ENCODE measurements around the gene SLC25A6.
"Not testable (repeated sequence)": the region's sequence is repeated elsewhere in the genome, so short reads cannot be mapped to it uniquely, and the experiment has no call there.

Gene SLC25A6

GRCh38 chrX:1412551-1413161 is 20.7 kb upstream of the SLC25A6 start:
- DNase-seq, result no peak

- DNase-seq, result no peak
Observed at GRCh38 chrX:1411326-1411725, 19.4 kb upstream of the SLC25A6 start.

DNA sequence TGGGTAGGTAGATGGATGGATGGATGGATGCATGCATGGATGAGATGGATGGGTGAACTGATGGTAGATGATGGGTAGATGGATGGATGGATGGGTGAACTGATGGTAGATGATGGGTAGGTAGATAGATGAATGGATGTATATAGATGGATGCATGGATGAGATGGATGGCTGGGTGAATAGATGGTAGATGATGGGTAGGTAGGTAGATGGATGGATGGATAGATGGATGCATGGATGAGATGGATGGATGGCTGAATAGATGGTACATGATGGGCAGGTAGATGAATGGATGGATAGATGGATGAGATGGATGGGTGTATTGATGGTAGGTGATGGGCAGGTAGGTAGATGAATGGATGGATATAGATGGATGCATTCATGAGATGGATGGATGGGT is 15.1 kb upstream of the SLC25A6 start:
- no peak for DNase-seq

- DNase-seq, result not testable (repeated sequence)
Observed at GRCh38 chrX:1405769-1406168, 13.9 kb upstream of the SLC25A6 start.

DNA sequence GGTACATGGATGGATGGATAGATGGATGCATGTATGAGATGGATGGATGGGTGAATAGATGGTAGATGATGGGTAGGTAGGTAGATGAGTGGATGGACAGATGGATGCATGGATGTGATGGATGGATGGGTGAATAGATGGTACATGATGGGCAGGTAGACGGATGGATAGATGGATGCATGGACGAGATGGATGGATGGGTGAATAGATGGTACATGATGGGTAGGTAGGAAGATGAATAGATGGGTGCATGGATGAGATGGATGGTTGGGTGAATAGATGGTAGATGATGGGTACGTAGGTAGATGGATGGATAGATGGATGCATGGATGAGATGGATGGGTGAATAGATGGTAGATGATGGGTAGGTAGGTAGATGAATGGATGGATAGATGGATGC is 12.0 kb upstream of the SLC25A6 start:
- DNase-seq, result not testable (repeated sequence)

GRCh38 chrX:1403228-1403627 is 11.3 kb upstream of the SLC25A6 start:
- no peak for DNase-seq

GRCh38 chrX:1401611-1402430 is 9.9 kb upstream of the SLC25A6 start:
- DNase-seq, result no peak

- DNase-seq, result no peak
Observed at GRCh38 chrX:1400742-1401471, 9.0 kb upstream of the SLC25A6 start.

DNA sequence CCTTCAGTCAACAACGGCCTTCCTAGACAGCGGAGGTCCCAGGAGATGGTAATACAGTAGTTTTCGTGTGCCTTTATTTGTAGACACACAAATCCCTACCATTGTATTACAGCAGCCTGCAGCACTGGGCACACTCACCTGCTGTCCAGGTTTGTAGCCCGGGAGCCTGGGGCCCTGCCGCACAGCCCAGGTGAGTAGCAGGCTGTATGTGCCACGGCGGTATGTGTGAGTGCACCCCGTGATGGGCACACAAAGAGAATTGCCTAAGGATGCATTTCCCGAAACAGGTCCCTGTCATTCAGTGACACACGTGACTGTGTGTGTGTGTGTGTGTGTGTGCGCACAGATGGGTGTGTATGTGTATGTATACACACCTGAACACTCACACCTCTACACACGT is 8.1 kb upstream of the SLC25A6 start:
- DNase-seq, result no peak

DNA sequence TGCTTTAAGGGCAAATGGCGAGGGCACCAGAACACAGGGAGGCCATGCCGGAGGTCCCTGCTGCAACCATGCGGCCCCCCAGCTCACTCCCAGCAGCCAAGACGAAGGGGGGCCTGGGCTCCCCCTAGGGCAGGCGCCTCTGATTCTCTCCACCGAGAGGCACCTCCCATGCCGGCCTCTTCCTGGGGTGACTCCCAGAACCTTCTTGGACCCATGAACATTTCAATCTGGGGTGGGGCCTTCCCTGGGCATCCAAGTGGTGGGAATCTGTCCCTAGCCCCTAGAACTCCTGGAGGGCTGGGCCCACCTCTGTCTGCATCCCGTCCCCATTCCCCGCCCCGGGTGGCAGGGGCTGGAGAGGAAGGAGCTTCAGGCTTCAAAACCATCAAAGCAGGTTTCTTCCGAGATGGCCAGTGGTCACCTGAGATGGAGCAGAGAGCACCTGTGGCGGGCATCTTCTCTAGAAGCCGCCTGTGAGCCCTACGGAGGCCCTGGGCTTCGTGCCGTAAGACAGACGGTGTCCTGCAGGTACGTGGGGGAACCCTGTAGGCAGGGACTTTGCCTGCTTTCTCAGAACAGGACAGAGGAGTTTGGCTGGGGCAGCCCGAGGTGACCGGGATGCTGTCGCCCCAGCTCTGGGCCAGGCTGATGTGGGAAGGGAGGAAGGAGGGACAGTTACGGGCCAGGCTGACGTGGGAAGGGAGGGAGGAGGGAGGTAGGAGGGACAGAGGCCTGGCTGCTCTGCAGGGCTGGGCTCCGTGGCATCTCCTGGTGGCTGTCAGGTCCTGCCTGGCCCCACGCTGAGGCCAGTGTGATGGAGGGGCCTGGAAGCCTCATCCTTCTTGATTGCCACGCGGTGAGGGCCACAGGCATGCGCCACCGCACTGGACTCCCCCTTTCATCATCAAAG is 6.8 kb upstream of the SLC25A6 start:
- DNase-seq, result no peak

DNA sequence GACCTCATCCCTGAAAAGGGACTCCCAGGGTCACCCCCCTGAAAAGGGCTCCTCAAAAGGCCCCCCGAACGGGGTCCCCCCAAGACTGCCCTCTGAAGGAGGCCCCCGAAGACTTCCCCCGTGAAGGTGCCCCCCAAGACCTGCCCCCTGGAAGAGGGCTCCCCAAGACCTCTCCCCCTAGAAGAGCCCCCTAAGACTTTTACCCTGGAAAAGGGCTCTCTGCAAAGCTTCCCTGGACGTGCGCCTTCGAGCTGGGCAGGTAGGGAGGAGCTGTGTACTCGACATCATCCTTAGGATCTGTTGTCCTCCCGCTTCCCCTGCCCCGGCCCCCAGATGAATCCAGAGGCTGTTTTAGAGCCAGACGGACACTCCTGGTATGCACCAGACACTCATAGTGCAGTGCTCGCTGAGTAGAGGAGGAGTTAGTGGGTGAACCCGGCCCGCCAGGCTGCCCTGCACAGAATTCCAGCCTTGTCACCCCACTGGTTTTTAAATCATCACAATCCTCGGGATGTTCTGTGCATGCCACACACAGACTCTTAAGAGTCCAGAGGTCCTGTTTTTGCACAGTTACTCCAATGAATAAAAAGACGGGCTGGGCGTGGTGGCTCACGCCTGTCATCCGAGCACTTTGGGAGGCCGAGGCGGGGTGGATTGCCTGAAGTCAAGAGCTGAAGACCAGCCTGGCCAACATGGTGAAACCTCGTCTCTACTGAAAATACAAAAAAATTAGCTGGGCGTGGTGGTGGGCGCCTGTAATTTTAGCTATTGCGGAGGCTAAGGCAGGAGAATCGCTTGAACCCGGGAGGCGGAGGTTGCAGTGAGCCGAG is 5.7 kb upstream of the SLC25A6 start:
- no peak for DNase-seq

DNA sequence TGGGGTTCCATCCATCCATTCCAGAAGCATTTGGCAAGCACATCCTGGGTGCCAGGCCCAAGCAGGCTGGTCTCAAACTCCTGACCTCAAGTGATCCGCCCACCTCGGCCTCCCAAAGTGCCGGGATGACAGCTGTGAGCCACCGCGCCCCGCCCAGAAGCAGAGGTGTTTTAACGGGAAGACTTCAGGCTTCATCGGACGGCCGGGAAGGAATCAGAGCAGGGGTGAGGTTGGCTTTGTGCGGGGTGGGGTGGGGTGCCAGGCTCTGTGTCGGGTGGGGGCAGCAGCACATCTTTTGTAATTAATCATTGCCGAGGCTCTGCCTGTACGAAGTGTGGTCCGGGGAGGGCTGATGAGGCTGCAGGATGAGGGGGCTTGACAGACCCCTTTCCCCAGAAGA is 5.1 kb upstream of the SLC25A6 start:
- DNase-seq, result no peak

- no peak for DNase-seq
Observed at GRCh38 chrX:1395646-1396216, 3.8 kb upstream of the SLC25A6 start.

- no peak for DNase-seq
Observed at GRCh38 chrX:1394731-1395501, 3.0 kb upstream of the SLC25A6 start.

DNA sequence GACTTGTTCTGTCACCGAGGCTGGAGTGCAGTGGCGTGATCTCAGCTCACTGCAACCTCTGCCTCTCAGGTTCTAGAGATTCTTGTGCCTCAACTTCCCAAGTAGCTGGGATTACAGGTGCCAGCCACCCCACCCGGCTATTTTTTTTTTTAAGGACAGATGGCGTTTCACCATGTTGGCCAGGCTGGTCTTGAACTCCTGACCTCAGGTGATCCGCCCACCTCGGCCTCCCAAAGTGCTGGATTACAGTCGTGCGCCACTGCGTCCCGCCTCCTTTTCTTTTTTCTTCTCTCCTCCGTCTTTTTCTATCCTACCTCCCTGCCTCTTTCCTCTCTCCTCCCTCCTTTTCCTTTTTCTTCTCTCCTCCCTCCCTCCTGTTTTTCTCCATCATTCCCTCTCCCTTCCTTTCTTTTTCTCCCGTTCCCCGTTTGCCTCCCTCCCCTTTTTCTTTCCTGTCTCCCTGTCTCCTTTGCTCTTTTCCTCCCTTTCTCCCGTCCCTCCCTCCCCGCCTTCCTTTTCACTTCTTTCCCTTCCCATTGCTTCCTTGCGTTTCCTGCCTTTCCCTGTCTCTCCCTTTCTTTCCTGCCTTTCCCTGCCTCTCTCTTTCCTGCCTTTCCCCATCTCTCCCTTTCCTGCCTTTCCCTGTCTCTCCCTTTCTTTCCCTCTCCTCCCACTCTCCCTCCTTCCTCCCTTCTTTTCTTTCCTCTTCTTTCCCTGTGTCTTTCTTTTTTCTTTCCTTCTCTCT is 2.1 kb upstream of the SLC25A6 start:
- DNase-seq, result no peak

- no peak for DNase-seq
Observed at GRCh38 chrX:1392376-1393068, 609 bp upstream of the SLC25A6 start.

DNA sequence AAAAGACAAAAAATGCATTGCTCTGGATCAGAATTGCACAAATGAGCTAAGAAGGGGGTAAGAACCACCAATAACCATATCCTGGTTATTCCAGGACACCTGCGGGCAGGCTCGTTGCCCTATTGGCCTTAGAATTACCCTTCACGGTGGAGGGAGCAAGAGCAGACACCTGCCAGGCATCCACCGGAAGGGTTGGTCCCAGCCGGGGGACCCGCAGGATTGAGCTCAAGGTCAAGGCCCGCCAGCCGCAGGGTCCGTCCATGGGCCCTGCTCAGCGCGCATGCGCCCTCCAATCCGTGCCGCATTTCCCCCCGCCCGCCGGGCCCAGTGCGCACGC is 575 bp downstream of the SLC25A6 start:
- no peak for DNase-seq

DNA sequence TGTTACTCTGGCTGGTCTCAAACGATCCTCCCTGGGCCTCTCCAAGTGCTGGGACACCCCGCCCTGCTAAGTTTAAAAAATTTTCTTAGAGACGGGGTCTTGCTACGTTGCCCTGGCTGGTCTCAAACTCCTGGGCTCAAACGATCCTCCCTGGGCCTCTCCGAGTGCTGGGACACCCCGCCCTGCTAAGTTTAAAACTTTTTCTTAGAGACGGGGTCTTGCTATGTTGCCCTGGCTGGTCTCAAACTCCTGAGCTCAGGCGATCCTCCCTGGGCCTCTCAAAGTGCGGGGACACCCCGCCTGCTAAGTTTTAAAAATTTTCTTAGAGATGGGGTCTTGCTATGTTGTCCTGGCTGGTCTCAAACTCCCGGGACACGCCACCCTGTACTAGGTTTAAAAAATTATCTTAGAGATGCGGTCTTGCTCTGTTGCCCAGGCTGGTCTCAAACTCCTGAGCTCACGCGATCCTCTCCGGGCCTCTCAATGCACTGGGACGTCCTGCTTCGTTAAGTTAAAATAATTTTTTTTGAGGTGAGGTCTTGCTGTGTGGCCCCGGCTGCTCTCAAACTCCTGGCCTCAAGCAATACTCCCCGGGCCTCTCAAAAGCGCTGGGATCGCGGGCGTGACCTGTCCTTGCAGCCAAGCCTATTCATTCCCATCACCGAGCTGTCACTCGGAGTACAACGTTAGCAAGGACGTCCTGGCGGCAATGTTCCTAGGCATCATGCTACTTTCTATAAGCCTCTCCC is 1.1 kb downstream of the SLC25A6 start:
- DNase-seq, result no peak

GRCh38 chrX:1389993-1390285 is 2.0 kb downstream of the SLC25A6 start:
- DNase-seq, result no peak

Data from OCI-M1 (cell line).